Measurements from ENCODE around the gene NR6A1.

NR6A1 gene

GRCh38 chr9:124708074-124708473, 63.0 kb downstream of the NR6A1 start:
- no peak for ATAC-seq
- TF ChIP-seq TCF4 (CRISPR knock-in tag; IDR thresholded peaks at IDR 0.05; ENCODE audit: borderline replicate concordance) (no peak), PPARA (CRISPR knock-in tag; IDR thresholded peaks at IDR 0.05; ENCODE audit: borderline replicate concordance) (no peak), ESRRG (CRISPR knock-in tag; IDR thresholded peaks at IDR 0.05) (no peak), ZC3H10 (CRISPR knock-in tag; IDR thresholded peaks at IDR 0.05) (no peak), TSHZ2 (CRISPR knock-in tag; IDR thresholded peaks at IDR 0.05) (no peak), CSDC2 (CRISPR knock-in tag; IDR thresholded peaks at IDR 0.05) (no peak), ZNF70 (CRISPR knock-in tag; IDR thresholded peaks at IDR 0.05) (no peak), ARNTL (CRISPR knock-in tag; IDR thresholded peaks at IDR 0.05; ENCODE audit: borderline replicate concordance, low read depth) (no peak), ZNF8 (CRISPR knock-in tag; IDR thresholded peaks at IDR 0.05) (no peak), CSRNP3 (CRISPR knock-in tag; IDR thresholded peaks at IDR 0.05) (no peak), ZNF565 (CRISPR knock-in tag; conservative IDR thresholded peaks at IDR 0.05; ENCODE audit: low read depth) (no peak)

GRCh38 chr9:124707666-124708065, 63.4 kb downstream of the NR6A1 start:
- no peak for ATAC-seq
- TF ChIP-seq TSHZ2 (CRISPR knock-in tag; IDR thresholded peaks at IDR 0.05) (no peak), CSRNP3 (CRISPR knock-in tag; IDR thresholded peaks at IDR 0.05) (no peak), ZFP3 (CRISPR knock-in tag; IDR thresholded peaks at IDR 0.05) (peak; percentile 81), CSDC2 (CRISPR knock-in tag; IDR thresholded peaks at IDR 0.05) (no peak), RARB (CRISPR knock-in tag; IDR thresholded peaks at IDR 0.05) (no peak), OSR1 (CRISPR knock-in tag; IDR thresholded peaks at IDR 0.05) (no peak), ZNF8 (CRISPR knock-in tag; IDR thresholded peaks at IDR 0.05) (no peak)

- TF ChIP-seq BACH2 (CRISPR knock-in tag; IDR thresholded peaks at IDR 0.05; ENCODE audit: borderline replicate concordance), result no peak
- no peak for TF ChIP-seq ZFP30 (CRISPR knock-in tag; IDR thresholded peaks at IDR 0.05)
- TF ChIP-seq TCF4 (CRISPR knock-in tag; IDR thresholded peaks at IDR 0.05; ENCODE audit: borderline replicate concordance), result no peak
- TF ChIP-seq GLIS3 (CRISPR knock-in tag; IDR thresholded peaks at IDR 0.05), result no peak
- ATAC-seq, result no peak
Observed at GRCh38 chr9:124706685-124707084, 64.4 kb downstream of the NR6A1 start.

GRCh38 chr9:124699575-124699974, 71.5 kb downstream of the NR6A1 start:
- no peak for ATAC-seq
- TF ChIP-seq ZC3H10 (CRISPR knock-in tag; IDR thresholded peaks at IDR 0.05) (no peak), ESRRG (CRISPR knock-in tag; IDR thresholded peaks at IDR 0.05) (no peak), ZFP30 (CRISPR knock-in tag; IDR thresholded peaks at IDR 0.05) (no peak), ZNF70 (CRISPR knock-in tag; IDR thresholded peaks at IDR 0.05) (no peak), BACH2 (CRISPR knock-in tag; IDR thresholded peaks at IDR 0.05; ENCODE audit: borderline replicate concordance) (no peak), GLIS3 (CRISPR knock-in tag; IDR thresholded peaks at IDR 0.05) (no peak), TCF4 (CRISPR knock-in tag; IDR thresholded peaks at IDR 0.05; ENCODE audit: borderline replicate concordance) (no peak), TOX (CRISPR knock-in tag; IDR thresholded peaks at IDR 0.05; ENCODE audit: borderline replicate concordance) (no peak), ARNTL (CRISPR knock-in tag; IDR thresholded peaks at IDR 0.05; ENCODE audit: borderline replicate concordance, low read depth) (no peak), POU6F1 (CRISPR knock-in tag; IDR thresholded peaks at IDR 0.05; ENCODE audit: borderline replicate concordance, low read depth) (no peak), CSDC2 (CRISPR knock-in tag; IDR thresholded peaks at IDR 0.05) (no peak), TSHZ2 (CRISPR knock-in tag; IDR thresholded peaks at IDR 0.05) (no peak), ZNF8 (CRISPR knock-in tag; IDR thresholded peaks at IDR 0.05) (no peak), RARB (CRISPR knock-in tag; IDR thresholded peaks at IDR 0.05) (no peak), PPARA (CRISPR knock-in tag; IDR thresholded peaks at IDR 0.05; ENCODE audit: borderline replicate concordance) (no peak), CREB5 (CRISPR knock-in tag; IDR thresholded peaks at IDR 0.05; ENCODE audit: low read depth) (no peak)

All from SK-N-SH treated with all-trans-retinoic acid at 6 μM for 48 hours (cell line).